ENCODE measurements around the gene CATSPERZ.
A peak's percentile ranks its signal among the peaks of the same experiment; 100 is the strongest.
"Not testable (repeated sequence)": the region's sequence is repeated elsewhere in the genome, so short reads cannot be mapped to it uniquely, and the experiment has no call there.

CATSPERZ gene

DNA sequence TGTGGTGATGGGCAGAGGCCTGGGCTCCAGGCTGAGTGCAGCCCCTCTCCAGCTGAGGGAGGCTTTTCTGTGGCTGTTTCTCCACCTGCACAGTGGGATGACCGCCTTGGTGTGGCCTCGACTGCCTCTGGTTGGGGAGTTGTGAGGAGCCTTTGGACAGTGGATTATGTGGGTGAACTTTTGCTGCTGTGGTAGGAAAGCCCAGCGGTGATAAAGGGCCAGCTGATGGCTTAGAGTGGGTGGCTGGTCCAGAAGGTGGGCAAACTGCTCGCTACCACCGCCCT lies 3.8 kb downstream of the CATSPERZ start:
- peak overlapping the region; percentile 99 for H3K27ac Mint-ChIP-seq
- H3K4me3 Mint-ChIP-seq, result peak overlapping the region; percentile 94
- H3K9me3 Mint-ChIP-seq, result no peaks in the 10 kb centered on the region
- peaks cover 47% of the 10 kb centered on the region for H3K4me1 Mint-ChIP-seq
- peaks cover 25% of the 10 kb centered on the region for H3K27me3 Mint-ChIP-seq
- no peak for ATAC-seq
- peaks cover 5% of the 10 kb centered on the region for H3K36me3 Mint-ChIP-seq

- Mint-ChIP-seq H3K27me3 (peaks cover 19% of the 10 kb centered on the region), H3K27ac (peak overlapping the region; percentile 99), H3K4me1 (peaks cover 42% of the 10 kb centered on the region), H3K36me3 (peaks cover 5% of the 10 kb centered on the region), H3K4me3 (peak overlapping the region; percentile 94), H3K9me3 (no peaks in the 10 kb centered on the region)
- peak; percentile 56 for ATAC-seq
Observed at GRCh38 chr11:64304316-64305072, 4.3 kb downstream of the CATSPERZ start.

DNA sequence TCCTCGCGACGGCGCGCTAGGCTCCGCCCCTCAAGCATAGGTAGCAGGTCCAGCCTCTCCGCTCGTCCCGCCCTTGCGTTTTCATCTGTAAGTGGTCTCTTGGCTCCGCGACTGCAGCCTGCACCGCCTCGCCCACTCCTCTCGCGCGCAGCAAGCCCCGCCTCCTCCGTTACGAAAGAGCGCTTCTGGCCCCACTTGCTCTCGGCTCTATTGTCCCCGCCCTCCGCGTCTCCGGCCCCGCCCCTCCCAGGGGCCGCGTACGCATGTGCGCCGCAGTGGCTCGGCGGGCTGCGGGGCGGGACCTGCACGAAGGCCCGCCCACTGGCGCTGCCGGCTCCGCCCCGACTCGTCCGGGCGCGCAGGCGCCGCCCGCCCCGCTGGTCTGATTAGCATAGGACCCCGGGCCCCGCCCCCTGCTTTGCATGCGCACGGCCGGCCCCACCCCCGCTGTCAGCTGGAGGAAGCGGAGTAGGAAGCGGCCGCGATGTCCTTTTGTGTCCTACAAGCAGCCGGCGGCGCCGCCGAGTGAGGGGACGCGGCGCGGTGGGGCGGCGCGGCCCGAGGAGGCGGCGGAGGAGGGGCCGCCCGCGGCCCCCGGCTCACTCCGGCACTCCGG lies 5.0 kb downstream of the CATSPERZ start, which contains the start of gene ESRRA:
Gene ESRRA, plus strand, starts transcription at position 450 of the 616 bp plus-strand sequence. CDS start 1,656 bp downstream, outside the sequence.
- H3K36me3 Mint-ChIP-seq, result peaks cover 5% of the 10 kb centered on the region
- peaks cover 35% of the 10 kb centered on the region for H3K4me1 Mint-ChIP-seq
- peak; percentile 91 for ATAC-seq
- H3K27ac Mint-ChIP-seq, result peak within 1 kb of the TSS; percentile 99
- H3K4me3 Mint-ChIP-seq, result peak within 1 kb of the TSS; percentile 99
- no peaks in the 10 kb centered on the region for H3K9me3 Mint-ChIP-seq
- peaks cover 12% of the 10 kb centered on the region for H3K27me3 Mint-ChIP-seq

DNA sequence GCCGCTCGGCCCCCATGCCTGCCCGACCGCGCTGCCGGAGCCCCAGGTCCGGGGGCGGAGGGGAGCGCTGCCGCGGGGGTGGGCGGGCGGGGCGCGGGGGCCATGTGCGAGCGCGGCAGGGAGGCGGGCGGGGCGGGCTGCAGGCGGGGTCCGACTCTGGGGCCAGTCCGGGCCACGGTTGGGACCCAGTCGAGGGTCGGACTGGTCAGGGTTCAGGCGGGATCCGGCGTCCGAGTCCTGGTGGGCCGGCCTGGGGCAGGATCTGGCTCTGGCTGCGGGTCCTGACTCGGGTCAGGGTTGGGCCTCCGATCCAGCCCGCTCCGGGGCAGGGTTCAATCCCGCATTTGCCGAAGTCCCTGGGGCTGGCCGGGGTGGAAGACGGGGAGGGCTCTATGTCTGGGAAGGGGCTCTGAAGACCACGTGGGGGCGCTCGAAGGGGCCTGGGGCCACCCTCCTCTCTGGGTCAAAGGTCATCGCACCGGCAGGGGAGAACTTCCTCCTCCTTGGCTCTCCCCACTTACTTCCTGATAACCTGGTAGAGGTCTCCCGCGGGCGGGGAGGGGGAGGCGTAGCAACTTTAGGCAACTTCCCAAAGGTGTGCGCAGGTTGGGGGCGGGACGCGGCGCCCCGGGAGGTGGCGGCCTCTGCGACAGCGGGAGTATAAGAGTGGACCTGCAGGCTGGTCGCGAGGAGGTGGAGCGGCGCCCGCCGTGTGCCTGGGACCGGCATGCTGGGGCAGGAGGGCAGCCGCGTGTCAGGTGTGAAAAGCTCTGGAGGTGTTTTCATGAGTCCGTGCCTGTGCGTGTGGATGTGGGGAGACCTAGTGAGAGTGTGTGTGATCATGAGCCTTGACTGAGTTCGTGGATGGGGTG lies 5.8 kb downstream of the CATSPERZ start:
- peaks cover 5% of the 10 kb centered on the region for H3K36me3 Mint-ChIP-seq
- ATAC-seq, result peak; percentile 56

GRCh38 chr11:64306563-64306875 lies 6.4 kb downstream of the CATSPERZ start:
- Mint-ChIP-seq H3K4me3 (peak overlapping the region; percentile 99), H3K27ac (peak overlapping the region; percentile 99), H3K36me3 (peaks cover 5% of the 10 kb centered on the region), H3K4me1 (peaks cover 26% of the 10 kb centered on the region), H3K9me3 (no peaks in the 10 kb centered on the region), H3K27me3 (no peaks in the 10 kb centered on the region)
- ATAC-seq, result no peak

More for the DNA sequence above, 5.8 kb downstream of the CATSPERZ start:
- peak overlapping the region; percentile 99 for H3K4me3 Mint-ChIP-seq
- H3K27ac Mint-ChIP-seq, result peak overlapping the region; percentile 99
- H3K9me3 Mint-ChIP-seq, result no peaks in the 10 kb centered on the region
- H3K4me1 Mint-ChIP-seq, result peaks cover 28% of the 10 kb centered on the region
- peaks cover 5% of the 10 kb centered on the region for H3K27me3 Mint-ChIP-seq

DNA sequence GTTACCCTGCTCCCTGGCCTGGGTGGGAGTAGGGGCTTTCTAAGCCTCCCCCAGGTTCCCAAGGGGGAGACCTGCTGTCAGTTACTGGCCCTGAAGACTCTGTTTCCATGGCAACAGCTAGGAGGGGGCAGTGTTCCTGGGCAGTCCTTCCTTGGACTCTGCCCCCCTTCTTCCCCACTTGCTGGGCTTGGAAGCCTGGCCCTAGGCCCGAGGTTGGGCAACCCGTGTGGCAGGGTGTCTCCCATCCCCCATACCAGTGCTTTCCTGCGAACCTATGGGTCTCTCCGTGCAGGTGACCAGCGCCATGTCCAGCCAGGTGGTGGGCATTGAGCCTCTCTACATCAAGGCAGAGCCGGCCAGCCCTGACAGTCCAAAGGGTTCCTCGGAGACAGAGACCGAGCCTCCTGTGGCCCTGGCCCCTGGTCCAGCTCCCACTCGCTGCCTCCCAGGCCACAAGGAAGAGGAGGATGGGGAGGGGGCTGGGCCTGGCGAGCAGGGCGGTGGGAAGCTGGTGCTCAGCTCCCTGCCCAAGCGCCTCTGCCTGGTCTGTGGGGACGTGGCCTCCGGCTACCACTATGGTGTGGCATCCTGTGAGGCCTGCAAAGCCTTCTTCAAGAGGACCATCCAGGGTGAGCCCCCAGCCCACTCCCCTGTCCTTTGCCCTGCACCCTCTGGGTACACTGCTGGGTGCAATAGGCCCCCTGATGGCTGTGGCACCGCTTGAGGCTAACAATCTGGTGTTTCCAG lies 6.9 kb downstream of the CATSPERZ start:
- Mint-ChIP-seq H3K4me3 (peak overlapping the region; percentile 99), H3K27ac (peak overlapping the region; percentile 99), H3K27me3 (no peaks in the 10 kb centered on the region), H3K9me3 (no peaks in the 10 kb centered on the region), H3K36me3 (peaks cover 5% of the 10 kb centered on the region), H3K4me1 (peaks cover 26% of the 10 kb centered on the region)
- no peak for ATAC-seq

- not testable (repeated sequence) for H3K27me3 Mint-ChIP-seq, H3K36me3 Mint-ChIP-seq, H3K9me3 Mint-ChIP-seq, ATAC-seq
- peak overlapping the region; percentile 36 for H3K4me3 Mint-ChIP-seq
- peak overlapping the region; percentile 66 for H3K27ac Mint-ChIP-seq
- peaks cover 32% of the 10 kb centered on the region for H3K4me1 Mint-ChIP-seq
Observed at GRCh38 chr11:64307795-64308194, 7.6 kb downstream of the CATSPERZ start.

DNA sequence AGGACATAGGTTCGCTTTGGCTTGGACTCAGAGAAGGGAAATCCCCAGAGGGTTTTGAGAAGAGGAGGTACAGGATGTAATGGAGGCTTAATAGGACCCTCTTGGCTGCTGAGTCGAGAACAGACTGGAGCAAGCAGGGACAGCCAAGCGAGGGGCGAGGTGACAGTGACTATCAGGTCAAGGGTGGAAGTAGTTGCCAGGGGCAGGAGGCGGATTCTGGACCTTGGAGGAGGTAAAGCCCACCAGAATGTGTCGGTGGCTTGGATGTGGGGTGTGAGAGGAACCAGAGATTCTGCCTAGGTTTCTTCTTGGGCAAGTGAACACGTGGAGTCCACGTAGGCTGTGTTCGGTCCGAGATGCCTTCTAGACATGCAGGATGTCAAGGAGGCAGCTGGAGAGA lies 12.8 kb downstream of the CATSPERZ start:
- H3K27ac Mint-ChIP-seq, result peak overlapping the region; percentile 46
- H3K36me3 Mint-ChIP-seq, result peaks cover 21% of the 10 kb centered on the region
- H3K4me3 Mint-ChIP-seq, result no peak overlapping the region
- no peak for ATAC-seq
- H3K9me3 Mint-ChIP-seq, result no peaks in the 10 kb centered on the region
- H3K27me3 Mint-ChIP-seq, result no peaks in the 10 kb centered on the region
- H3K4me1 Mint-ChIP-seq, result peaks cover 25% of the 10 kb centered on the region

GRCh38 chr11:64313491-64314145 lies 13.5 kb downstream of the CATSPERZ start:
- Mint-ChIP-seq H3K36me3 (peaks cover 21% of the 10 kb centered on the region), H3K4me1 (peaks cover 25% of the 10 kb centered on the region), H3K9me3 (no peaks in the 10 kb centered on the region), H3K27ac (peak overlapping the region; percentile 46), H3K4me3 (no peak overlapping the region), H3K27me3 (no peaks in the 10 kb centered on the region)
- ATAC-seq, result no peak

DNA sequence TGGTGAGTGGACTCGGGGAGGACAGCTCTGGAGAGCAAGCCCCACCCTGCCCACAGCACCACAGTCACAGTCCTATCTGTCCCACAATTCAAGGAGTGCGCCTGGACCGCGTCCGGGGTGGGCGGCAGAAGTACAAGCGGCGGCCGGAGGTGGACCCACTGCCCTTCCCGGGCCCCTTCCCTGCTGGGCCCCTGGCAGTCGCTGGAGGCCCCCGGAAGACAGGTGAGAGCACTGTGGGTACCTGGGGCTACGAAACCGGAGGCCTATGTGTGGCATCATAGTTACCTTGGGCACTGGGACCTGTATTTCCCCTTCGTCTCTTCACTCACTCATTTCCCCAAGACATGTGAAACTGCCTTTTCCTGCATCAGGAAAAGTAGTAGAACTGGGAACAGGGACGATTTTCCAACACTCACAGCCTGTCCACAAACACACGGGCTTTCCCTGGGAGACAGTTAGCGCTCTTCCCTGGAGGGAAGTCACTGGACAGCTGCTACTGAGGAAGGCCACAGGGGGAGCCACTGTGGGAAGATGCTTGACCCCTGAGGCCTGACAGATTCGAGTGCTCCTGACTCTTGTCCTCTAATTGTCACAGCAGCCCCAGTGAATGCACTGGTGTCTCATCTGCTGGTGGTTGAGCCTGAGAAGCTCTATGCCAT lies 14.1 kb downstream of the CATSPERZ start:
- Mint-ChIP-seq H3K4me1 (peaks cover 31% of the 10 kb centered on the region), H3K27me3 (no peaks in the 10 kb centered on the region), H3K36me3 (peaks cover 21% of the 10 kb centered on the region), H3K4me3 (no peak overlapping the region), H3K27ac (no peak overlapping the region), H3K9me3 (no peaks in the 10 kb centered on the region)
- ATAC-seq, result no peak

DNA sequence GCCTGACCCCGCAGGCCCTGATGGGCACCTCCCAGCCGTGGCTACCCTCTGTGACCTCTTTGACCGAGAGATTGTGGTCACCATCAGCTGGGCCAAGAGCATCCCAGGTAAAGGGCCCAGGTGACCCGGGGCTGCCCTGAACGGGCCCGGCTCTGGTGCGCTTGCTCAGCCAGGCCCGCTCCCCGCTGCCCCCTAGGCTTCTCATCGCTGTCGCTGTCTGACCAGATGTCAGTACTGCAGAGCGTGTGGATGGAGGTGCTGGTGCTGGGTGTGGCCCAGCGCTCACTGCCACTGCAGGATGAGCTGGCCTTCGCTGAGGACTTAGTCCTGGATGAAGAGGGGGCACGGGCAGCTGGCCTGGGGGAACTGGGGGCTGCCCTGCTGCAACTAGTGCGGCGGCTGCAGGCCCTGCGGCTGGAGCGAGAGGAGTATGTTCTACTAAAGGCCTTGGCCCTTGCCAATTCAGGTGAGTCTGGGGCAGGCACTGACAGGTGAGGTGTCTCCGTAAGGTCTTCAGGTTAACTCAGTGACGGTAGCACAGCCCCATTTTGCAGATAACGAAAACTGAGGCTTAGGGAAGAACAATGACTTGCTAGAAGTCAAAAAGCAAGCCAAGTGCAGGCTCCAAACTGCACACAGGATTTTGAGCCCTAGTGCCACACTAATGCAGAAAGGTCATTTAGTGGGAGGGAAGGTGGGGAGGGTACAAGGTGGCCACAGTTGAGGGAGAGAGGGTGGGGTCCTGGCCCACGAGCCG lies 14.8 kb downstream of the CATSPERZ start:
- Mint-ChIP-seq H3K4me1 (peaks cover 39% of the 10 kb centered on the region), H3K27ac (no peak overlapping the region)

GRCh38 chr11:64315667-64316526 lies 15.7 kb downstream of the CATSPERZ start:
- not testable (repeated sequence) for H3K27me3 Mint-ChIP-seq, H3K9me3 Mint-ChIP-seq, ATAC-seq
- Mint-ChIP-seq H3K4me3 (peak overlapping the region; percentile 91), H3K27ac (peak overlapping the region; percentile 99), H3K36me3 (peaks cover 31% of the 10 kb centered on the region), H3K4me1 (peaks cover 44% of the 10 kb centered on the region)

More for the DNA sequence above, 14.8 kb downstream of the CATSPERZ start:
- ATAC-seq, result no peak
- Mint-ChIP-seq H3K27me3 (no peaks in the 10 kb centered on the region), H3K36me3 (peaks cover 22% of the 10 kb centered on the region), H3K9me3 (no peaks in the 10 kb centered on the region), H3K4me3 (peak overlapping the region; percentile 10)
